Erythroblast (primary cell): ENCODE data around the gene CCDC33.

Experiments used
- GATA1 ChIP-seq: IDR thresholded peaks from 2 replicates; pipeline ENCODE4 v1.6.1; 2011; ENCODE audit warnings: low read depth, mild to moderate bottlenecking, control low read depth, low read length, moderate library complexity
- POLR2A ChIP-seq: IDR thresholded peaks from 2 replicates; pipeline ENCODE4 v1.6.1; 2011; ENCODE audit warnings: mild to moderate bottlenecking, low read length

DNA sequence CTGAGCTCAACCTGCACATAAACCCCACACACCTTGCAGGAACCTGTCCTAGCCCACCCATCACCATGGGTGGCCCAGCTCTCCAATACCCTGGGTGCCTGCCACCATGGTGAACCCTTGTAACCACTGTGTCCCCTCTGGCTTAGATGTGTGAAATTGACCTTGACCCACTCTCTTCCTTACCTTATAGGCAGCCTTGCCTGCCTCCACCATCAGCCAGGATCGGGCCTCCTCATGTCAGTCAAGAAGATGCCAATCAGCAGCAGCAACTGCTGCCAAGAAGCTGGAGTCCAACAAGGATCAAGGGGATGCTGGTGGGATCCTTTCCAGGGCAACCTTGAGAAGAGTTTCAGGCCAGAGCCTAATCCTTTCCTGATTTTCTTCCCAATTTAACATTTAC, 140.1 kb downstream of the CCDC33 start:
- TF ChIP-seq POLR2A: no peak
- no peak for TF ChIP-seq GATA1
